HG03159 (cell line): ENCODE measurements around the gene TMEM81.
A peak's percentile ranks its signal among the peaks of the same experiment; 100 is the strongest.

Source experiments
- ATAC-seq: cut with Tn5 transposase; IDR thresholded peaks from one replicate; pipeline ENCODE4 v1.9.1; 2021; ENCODE audit warnings: mild to moderate bottlenecking, moderate library complexity; ENCODE audit not compliant: unreplicated experiment

The TMEM81 gene, protein sequence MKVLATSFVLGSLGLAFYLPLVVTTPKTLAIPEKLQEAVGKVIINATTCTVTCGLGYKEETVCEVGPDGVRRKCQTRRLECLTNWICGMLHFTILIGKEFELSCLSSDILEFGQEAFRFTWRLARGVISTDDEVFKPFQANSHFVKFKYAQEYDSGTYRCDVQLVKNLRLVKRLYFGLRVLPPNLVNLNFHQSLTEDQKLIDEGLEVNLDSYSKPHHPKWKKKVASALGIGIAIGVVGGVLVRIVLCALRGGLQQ

DNA sequence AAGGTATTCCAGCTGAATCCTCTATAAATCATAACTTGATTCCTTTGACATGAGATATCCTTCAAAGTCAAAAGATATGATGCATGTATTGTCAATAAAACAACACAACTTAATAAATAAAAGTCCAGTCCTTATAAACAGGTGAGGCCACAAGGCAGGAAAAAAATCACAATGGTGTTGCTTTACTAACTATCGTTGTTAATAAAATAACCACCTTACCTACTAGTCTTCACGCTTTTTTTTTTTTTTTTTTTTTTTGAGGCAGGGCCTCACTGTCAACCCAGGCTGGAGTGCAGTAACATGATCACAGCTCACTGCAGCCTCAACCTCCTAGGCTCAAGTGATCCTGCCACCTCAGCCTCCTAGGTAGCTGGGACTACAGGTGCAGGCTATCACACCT is at the start of gene TMEM81:
TMEM81 (minus strand) TSS at position 101 of the 400 bp plus-strand sequence. CDS start 140 bp downstream, outside the sequence.
- ATAC-seq: no peak

GRCh38 chr1:205133287-205133686 is 49.0 kb upstream of the TMEM81 start:
- no peak for ATAC-seq

GRCh38 chr1:205129447-205130029 is 45.3 kb upstream of the TMEM81 start:
- ATAC-seq: no peak

GRCh38 chr1:205128050-205128449 is 43.8 kb upstream of the TMEM81 start:
- ATAC-seq: no peak

DNA sequence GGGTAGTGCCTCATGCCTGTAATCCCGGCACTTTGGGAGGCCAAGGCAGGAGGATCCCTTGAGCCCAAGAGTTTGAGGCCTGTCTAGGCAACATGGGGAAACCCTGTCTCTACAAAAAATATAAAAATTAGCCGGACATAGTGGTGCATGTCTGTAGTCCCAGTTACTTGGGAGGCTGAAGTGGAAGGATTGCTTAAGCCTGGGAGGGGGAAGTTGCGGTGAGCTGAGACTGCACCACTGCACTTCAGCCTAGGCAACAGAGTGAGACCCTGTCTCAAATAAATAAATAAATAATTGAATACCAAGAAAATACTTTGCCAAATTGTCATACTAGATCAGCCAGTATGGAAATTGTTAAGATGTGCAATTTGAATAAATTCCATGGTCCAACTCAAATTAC is 43.4 kb upstream of the TMEM81 start:
- no peak for ATAC-seq

GRCh38 chr1:205124726-205125125 is 40.5 kb upstream of the TMEM81 start:
- ATAC-seq: no peak

- ATAC-seq: no peak
These were observed 38.2 kb upstream of the TMEM81 start for GRCh38 chr1:205122489-205122882.

- peak; percentile 86 for ATAC-seq
These were observed 37.6 kb upstream of the TMEM81 start, which contains the start of gene RBBP5 for GRCh38 chr1:205121660-205122488. RBBP5 (minus strand) TSS chr1:205121978; CDS start chr1:205121873, 105 bp downstream.

DNA sequence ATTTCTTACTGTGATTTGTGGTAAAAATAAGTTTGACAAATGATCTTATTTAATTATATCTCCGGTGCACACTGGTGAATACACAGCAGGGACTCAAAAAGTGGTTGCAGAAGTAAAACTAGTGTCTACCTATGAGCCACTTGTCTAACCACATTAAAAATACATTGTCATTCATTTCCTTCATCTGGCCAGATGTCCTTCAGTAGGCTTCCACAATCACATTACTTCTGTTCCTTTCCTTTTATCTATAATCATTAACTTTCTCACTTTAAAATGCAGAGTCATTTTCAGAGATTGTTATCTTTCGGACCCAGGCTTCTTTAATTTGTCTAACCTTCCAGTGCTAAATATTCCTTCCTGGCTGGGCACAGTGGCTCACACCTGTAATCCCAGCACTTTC is 34.5 kb upstream of the TMEM81 start:
- no peak for ATAC-seq

GRCh38 chr1:205111354-205111753 is 27.1 kb upstream of the TMEM81 start:
- no peak for ATAC-seq

DNA sequence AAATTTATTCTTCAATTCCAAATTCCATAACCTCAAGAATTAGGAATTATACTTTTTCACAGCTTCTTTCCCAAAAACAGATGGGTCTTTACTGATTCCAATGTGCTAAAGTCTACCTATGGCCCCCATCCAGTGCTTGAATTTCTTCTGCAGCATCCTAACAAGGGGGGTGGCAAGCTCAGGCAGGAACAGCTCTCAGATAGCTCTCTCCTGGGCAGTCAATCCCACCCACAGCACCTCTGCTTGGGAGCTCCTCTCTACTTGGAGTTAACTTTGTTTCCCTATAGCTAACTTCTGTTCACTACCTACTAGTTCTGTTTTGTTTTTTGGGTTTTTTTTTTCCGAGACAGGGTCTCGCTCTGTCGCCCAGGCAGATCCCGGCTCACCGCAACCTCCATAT is 25.5 kb upstream of the TMEM81 start:
- ATAC-seq: no peak

DNA sequence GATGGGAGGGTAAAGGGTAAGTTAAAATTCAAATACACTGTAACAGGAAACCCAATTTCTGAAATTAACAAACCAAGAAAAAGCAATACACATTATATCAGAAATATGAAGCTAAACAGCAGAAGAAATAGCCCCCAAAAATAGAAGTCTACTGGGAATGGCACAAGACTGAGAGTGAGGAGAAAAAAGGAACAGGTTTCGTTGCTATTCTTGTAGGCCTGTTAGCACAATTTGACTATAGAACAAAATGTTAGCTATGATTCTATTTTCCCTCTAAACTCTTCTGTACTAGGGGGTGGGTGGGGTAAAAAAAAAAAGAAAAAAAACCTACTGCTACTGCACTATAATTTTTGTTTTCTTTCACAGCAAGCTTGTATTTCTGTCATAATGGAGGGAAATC is 25.0 kb upstream of the TMEM81 start:
- no peak for ATAC-seq

GRCh38 chr1:205108464-205108863 is 24.2 kb upstream of the TMEM81 start:
- ATAC-seq: no peak

DNA sequence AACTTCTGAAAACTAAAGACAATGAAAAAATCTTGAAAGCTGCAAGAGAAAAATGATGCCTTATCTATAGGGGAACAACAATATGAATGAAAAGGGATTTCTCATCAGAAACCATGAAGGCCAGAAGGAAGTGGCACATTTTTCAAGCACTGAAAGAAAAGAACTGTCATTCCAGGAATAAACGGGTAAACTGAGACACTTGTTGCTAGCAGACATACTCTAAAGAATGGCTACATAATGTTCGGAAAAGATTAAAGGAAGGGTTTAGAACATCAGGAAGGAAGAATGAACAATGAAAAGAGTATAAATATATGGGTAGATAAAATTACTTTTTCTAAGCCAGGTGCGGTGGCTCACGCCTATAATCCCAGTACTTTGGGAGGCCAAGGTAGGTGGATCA is 23.1 kb upstream of the TMEM81 start:
- ATAC-seq: no peak

DNA sequence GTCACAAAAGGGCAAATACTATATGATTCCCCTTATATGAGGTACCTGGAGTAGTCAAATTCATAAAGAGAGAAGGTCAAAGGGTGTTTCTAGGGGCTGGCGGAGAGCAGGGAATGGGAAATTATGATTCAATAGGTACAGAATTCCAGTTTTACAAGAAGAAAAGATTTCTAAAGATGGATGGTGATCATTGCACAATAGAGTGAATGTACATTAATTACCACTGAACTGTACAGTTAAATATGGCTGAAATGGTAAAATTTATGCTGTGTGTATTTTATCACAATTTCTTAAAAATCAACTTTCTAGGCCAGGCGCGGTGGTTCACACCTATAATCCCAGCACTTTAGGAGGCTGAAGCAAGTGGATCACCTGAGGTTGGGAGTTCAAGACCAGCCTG is 18.1 kb upstream of the TMEM81 start:
- ATAC-seq: no peak

GRCh38 chr1:205098242-205098641 is 14.0 kb upstream of the TMEM81 start:
- no peak for ATAC-seq

DNA sequence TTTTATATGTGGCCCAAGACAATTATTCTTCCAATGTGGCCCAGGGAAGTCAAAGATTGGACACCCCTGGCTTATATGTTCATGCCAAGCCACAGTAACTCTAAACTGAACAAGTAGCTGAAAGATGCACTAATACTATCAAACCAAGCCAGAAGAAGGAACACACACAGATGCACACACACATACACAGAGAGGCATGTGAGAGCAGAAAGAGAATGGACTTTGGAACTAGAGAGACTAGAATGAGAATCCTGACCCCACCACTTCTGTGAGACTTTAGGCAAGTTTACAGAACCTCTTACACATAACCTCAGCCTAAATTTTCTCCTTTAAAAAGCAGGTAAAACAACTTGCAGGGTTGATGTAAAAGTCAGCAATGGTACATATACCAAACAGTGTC is 11.2 kb upstream of the TMEM81 start:
- no peak for ATAC-seq

DNA sequence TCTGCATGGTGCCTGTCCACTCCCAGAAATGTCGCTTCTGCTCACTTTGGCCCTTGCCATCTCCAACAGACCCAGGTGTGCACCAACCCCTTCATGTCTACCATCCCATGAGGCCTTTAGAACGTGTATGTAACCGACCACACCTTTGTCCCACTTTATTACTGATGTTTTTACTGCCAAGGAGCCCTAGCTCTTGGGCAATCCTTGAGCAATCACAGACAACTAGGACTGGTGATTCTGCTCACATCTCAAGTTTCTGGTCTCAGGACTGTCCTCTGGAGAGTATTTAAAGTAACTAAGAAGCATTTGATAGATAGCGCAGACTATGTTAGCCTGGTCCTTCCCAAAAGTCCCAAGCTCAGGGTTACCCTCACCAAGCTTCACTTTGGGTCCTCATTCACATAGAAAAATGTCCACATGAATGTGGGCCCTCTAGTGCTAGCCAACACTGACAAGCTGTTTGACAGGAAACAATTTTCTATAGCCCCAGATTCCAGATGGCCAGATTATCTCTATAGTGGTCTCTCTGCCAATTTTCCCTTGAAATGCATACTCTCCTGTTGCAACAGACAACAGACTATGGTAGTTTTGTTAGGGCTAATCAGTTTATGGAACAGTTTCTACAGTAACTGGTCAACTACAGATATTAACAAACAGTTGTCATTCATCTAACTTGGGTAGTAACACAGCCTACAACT is 6.9 kb upstream of the TMEM81 start:
- no peak for ATAC-seq

DNA sequence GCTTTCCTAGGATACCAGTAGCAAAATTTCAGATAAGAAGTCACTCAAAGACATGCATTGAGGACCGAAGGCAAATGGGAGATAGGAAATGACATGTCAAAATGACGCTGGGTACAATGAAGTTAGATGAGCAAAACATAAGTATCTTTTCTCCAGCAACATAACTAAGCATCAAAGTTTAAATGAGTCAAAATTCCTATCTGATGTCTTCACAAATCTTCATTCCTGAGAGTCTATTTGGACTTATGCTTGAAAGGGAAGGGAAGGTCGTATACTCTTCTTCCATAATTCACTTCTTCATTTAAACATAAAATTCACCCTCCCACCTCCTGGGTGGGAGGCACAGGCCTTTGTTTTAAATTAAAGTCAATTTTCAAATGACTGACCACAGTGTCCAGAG is 4.1 kb upstream of the TMEM81 start:
- ATAC-seq: no peak

DNA sequence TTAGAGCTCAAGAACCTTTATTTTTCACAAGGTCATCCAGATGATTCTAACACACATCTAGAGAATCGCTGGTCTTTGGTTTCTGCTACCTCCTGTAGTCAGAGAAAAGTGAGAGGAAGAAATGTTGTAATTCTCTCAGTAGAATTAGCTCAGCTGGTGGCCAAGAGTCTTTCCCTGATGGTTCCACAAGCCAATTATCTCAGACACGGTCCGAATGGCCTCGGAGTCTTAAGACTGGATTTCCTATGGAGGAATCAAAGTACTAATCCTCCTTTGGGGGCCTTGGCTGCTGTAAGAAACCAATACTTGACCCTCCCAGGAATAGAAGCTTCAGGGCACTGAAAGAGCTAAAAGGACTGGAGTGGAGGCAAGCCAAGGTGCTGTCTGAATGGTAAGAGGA is 1.8 kb downstream of the TMEM81 start:
- ATAC-seq: no peak

DNA sequence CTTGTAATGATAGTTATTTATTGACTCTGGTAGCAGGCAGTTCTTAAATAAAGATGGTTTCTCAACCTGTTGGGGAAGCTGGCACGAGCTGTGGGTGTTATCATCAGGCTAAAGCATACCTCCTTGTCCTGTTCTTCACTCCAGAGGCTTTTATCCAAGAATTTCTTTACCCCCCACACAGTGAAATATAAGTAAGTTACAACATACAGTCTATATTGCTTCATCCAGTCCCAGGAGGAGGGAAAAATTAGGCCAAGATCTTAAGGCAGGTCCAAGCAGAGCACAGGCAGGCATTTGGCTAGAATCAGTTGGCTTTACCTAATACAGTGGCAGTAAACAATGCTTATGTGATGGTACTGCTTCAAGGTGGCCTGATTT is 6.3 kb downstream of the TMEM81 start:
- no peak for ATAC-seq
